Medulla oblongata (tissue), 1 donor: Measurements from ENCODE around the gene SFMBT1.
"Not testable (repeated sequence)": the region's sequence is repeated elsewhere in the genome, so short reads cannot be mapped to it uniquely, and the experiment has no call there.

ENCODE experiments used
- DNase-seq: peaks from one replicate; pipeline ENCODE4 v3.0.0-alpha.2; 2015; ENCODE audit errors: extremely low spot score

The SFMBT1 gene

GRCh38 chr3:53038679-53039375 is 7.0 kb downstream of the SFMBT1 start:
- DNase-seq = no peak

GRCh38 chr3:53035825-53036619 is 9.9 kb downstream of the SFMBT1 start:
- DNase-seq = no peak

GRCh38 chr3:53035018-53035417 is 10.9 kb downstream of the SFMBT1 start:
- not testable (repeated sequence) for DNase-seq

GRCh38 chr3:53034411-53034810 is 11.5 kb downstream of the SFMBT1 start:
- not testable (repeated sequence) for DNase-seq

GRCh38 chr3:53032609-53033008 is 13.3 kb downstream of the SFMBT1 start:
- no peak for DNase-seq

- DNase-seq = no peak
Observed at GRCh38 chr3:53030619-53031449, 15.0 kb downstream of the SFMBT1 start.

- no peak for DNase-seq
Observed at GRCh38 chr3:53028641-53029040, 17.2 kb downstream of the SFMBT1 start.

GRCh38 chr3:53027254-53027844 is 18.5 kb downstream of the SFMBT1 start:
- DNase-seq = no peak

GRCh38 chr3:53026382-53027162 is 19.3 kb downstream of the SFMBT1 start:
- DNase-seq = no peak

- no peak for DNase-seq
Observed at GRCh38 chr3:53024315-53024714, 21.6 kb downstream of the SFMBT1 start.

- no peak for DNase-seq
Observed at GRCh38 chr3:53023072-53023823, 22.6 kb downstream of the SFMBT1 start.

- DNase-seq = no peak
Observed at GRCh38 chr3:53022647-53023046, 23.2 kb downstream of the SFMBT1 start.

GRCh38 chr3:53016236-53016635 is 29.6 kb downstream of the SFMBT1 start:
- no peak for DNase-seq

- DNase-seq = no peak
Observed at GRCh38 chr3:53011324-53011723, 34.5 kb downstream of the SFMBT1 start.

GRCh38 chr3:53009826-53010539 is 35.9 kb downstream of the SFMBT1 start:
- DNase-seq = no peak

GRCh38 chr3:53008932-53009331 is 36.9 kb downstream of the SFMBT1 start:
- DNase-seq = no peak

GRCh38 chr3:53005854-53006513 is 39.9 kb downstream of the SFMBT1 start:
- DNase-seq = no peak

GRCh38 chr3:53005338-53005737 is 40.5 kb downstream of the SFMBT1 start:
- DNase-seq = no peak

GRCh38 chr3:53003320-53003719 is 42.6 kb downstream of the SFMBT1 start:
- DNase-seq = no peak
